ENCODE data around the gene LOXL3. TPM values are rescaled to one million over a fixed set of nuclear protein-coding genes. Genes with fewer than 3 reads are reported as not detected.

LOXL3 gene
- total RNA-seq, 1 experiment from 2014 or later, result 4.1 TPM

DNA sequence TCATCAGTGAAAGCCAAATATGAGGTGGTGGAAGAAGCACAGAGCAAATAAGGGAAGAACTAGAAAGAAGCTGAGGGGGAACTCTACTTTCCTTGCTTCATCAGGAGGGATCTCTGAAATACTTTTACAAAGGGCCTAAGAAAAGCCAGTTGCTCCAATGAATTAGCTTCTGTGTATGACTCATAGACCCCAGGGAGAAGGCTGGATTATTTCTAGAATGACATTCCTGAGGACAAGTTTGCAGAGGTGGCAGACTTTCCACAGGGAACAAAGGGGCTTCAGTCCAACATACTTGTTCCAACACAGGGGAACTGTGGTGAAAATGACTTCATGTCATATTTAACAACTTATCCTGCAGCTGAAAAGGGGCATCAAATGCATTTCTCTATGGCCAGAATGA, 29.8 kb upstream of the LOXL3 start:
- peak overlapping the region; percentile 34 for H3K4me2 ChIP-seq (ENCODE audit: low read length)
- H3K9me3 ChIP-seq (ENCODE audit: control insufficient read depth in 1 of 2, insufficient read depth in 1 of 2, low read depth in 1 of 2, low read length in 2 of 2), result no peaks in the 10 kb centered on the region
- no peaks in the 10 kb centered on the region for H4K20me1 ChIP-seq (ENCODE audit: insufficient read depth)
- no peaks in the 10 kb centered on the region for H3K36me3 ChIP-seq (ENCODE audit: control insufficient read depth in 1 of 2, insufficient read depth in 2 of 2, low read length in 2 of 2)
- DNase-seq (ENCODE audit: low read depth, low spot score) (peak; percentile 21), ATAC-seq (peak; percentile 73)
- H3K27me3 ChIP-seq (ENCODE audit: insufficient read depth, low read length), result no peaks in the 10 kb centered on the region
- no peaks in the 10 kb centered on the region for H3K79me2 ChIP-seq (ENCODE audit: insufficient read depth, low read length)
- H2AFZ ChIP-seq (ENCODE audit: low read depth, low read length, poor library complexity, severe bottlenecking), result no peak overlapping the region
- peak; percentile 27; the same call in 1 of the 2 replicates for TF ChIP-seq FOSL1 (IDR thresholded peaks at IDR 0.05; ENCODE audit: low read depth)
- TF ChIP-seq, protein P1, sequence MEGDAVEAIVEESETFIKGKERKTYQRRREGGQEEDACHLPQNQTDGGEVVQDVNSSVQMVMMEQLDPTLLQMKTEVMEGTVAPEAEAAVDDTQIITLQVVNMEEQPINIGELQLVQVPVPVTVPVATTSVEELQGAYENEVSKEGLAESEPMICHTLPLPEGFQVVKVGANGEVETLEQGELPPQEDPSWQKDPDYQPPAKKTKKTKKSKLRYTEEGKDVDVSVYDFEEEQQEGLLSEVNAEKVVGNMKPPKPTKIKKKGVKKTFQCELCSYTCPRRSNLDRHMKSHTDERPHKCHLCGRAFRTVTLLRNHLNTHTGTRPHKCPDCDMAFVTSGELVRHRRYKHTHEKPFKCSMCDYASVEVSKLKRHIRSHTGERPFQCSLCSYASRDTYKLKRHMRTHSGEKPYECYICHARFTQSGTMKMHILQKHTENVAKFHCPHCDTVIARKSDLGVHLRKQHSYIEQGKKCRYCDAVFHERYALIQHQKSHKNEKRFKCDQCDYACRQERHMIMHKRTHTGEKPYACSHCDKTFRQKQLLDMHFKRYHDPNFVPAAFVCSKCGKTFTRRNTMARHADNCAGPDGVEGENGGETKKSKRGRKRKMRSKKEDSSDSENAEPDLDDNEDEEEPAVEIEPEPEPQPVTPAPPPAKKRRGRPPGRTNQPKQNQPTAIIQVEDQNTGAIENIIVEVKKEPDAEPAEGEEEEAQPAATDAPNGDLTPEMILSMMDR (IDR thresholded peaks at IDR 0.05 in 2 of 3, conservative IDR thresholded peaks at IDR 0.05 in 1 of 3; ENCODE audit: borderline replicate concordance in 1 of 3, insufficient read depth in 1 of 3, low read depth in 2 of 3, low read length in 2 of 3), result no peak
- H3K4me1 ChIP-seq (ENCODE audit: control insufficient read depth in 1 of 2, insufficient read depth in 2 of 2, low read length in 2 of 2), result peaks cover 12 to 15% of the 10 kb centered on the region in 2 experiments
- intact Hi-C loops (cut with micrococcal nuclease), result no loop called here
- H3K9ac ChIP-seq (ENCODE audit: low read length), result no peak overlapping the region
- H3K27ac ChIP-seq (ENCODE audit: low read depth, low read length), result peak overlapping the region; percentile 18; the same call in 1 of the 2 replicates
- no peak overlapping the region for H3K4me3 ChIP-seq (replicated peaks in 1 of 2; ENCODE audit: low read depth in 1 of 2, low read length in 2 of 2)
- ChIA-PET POLR2A (no interaction called here), RAD21 (ENCODE audit: low non-redundant PET in 1 of 2, low total read pairs in 2 of 2, uncharacterized antibody in 2 of 2, unreplicated experiment in 2 of 2) (no interaction called here), CTCF (no interaction called here)
- BruUV-seq (replicated peaks), result no TSS peak
- no peaks in the 10 kb centered on the region for H3K9me2 ChIP-seq (ENCODE audit: insufficient read depth)

DNA sequence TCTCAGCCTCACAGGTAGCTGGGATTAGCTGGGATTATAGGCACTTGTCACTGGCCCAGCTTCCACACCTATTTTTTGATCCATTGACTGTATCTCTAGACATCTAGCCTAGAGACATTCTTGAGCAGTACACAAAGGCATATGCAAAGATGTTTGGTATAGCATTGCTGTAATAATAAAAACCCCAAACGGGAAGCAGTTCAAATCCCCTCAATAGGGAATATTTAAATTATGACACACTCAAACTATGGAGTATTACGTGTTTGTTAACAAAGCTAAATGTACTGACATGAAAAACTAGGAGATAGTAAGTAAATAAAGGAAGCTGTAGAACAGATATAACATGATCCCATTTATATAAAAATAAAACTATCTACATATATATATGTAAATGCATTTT, 28.4 kb upstream of the LOXL3 start:
- Histone ChIP-seq H3K36me3 (ENCODE audit: control insufficient read depth in 1 of 2, insufficient read depth in 2 of 2, low read length in 2 of 2) (no peaks in the 10 kb centered on the region), H3K4me3 (replicated peaks in 1 of 2; ENCODE audit: low read depth in 1 of 2, low read length in 2 of 2) (no peak overlapping the region), H4K20me1 (ENCODE audit: insufficient read depth) (no peaks in the 10 kb centered on the region), H3K4me1 (ENCODE audit: control insufficient read depth in 1 of 2, insufficient read depth in 2 of 2, low read length in 2 of 2) (peaks cover 12 to 15% of the 10 kb centered on the region in 2 experiments), H3K27ac (ENCODE audit: low read depth, low read length) (no peak overlapping the region), H3K9ac (ENCODE audit: low read length) (no peak overlapping the region), H3K9me2 (ENCODE audit: insufficient read depth) (no peaks in the 10 kb centered on the region), H3K9me3 (ENCODE audit: control insufficient read depth in 1 of 2, insufficient read depth in 1 of 2, low read depth in 1 of 2, low read length in 2 of 2) (no peaks in the 10 kb centered on the region), H3K79me2 (ENCODE audit: insufficient read depth, low read length) (no peaks in the 10 kb centered on the region), H3K27me3 (ENCODE audit: insufficient read depth, low read length) (no peaks in the 10 kb centered on the region), H3K4me2 (ENCODE audit: low read length) (no peak overlapping the region), H2AFZ (ENCODE audit: low read depth, low read length, poor library complexity, severe bottlenecking) (no peak overlapping the region)
- ATAC-seq, result no peak
- intact Hi-C loops (cut with micrococcal nuclease), result no loop called here
- ChIA-PET RAD21 (ENCODE audit: low non-redundant PET in 1 of 2, low total read pairs in 2 of 2, uncharacterized antibody in 2 of 2, unreplicated experiment in 2 of 2) (no interaction called here), POLR2A (no interaction called here), CTCF (no interaction called here)
- no peak for TF ChIP-seq POLR2A (IDR thresholded peaks at IDR 0.05; ENCODE audit: borderline replicate concordance, extremely low read depth, insufficient read depth, insufficient read length)
- no peak for TF ChIP-seq SRF (IDR thresholded peaks at IDR 0.05; ENCODE audit: low read depth)
- TF ChIP-seq CBX3 (IDR thresholded peaks at IDR 0.05; ENCODE audit: low read depth), result no peak
- no peak for TF ChIP-seq FOSL1 (IDR thresholded peaks at IDR 0.05; ENCODE audit: low read depth)
- DNase-seq (ENCODE audit: low read depth, low spot score), result no peak
- no TSS peak for BruUV-seq (replicated peaks)
